Ovary (tissue), 9 donors: ENCODE measurements around the gene DOLK. TPM values are rescaled to one million over a fixed set of nuclear protein-coding genes. Genes with fewer than 3 reads are reported as not detected.
A peak's percentile ranks its signal among the peaks of the same experiment; 100 is the strongest.

Experiments used
- DNase-seq, 5 donors: peaks; one replicate each; pipeline ENCODE4 v3.0.0-alpha.2; 2019 to 2020
- H3K27ac ChIP-seq, 2 donors: fragments of 200-600 bp; one replicate each; pipeline versions ENCODE4 v1.5.1 to v1.8.0; 2019 to 2022
- H3K27me3 ChIP-seq: fragments of 200-600 bp; one replicate; pipeline ENCODE4 v1.8.0; 2022
- H3K36me3 ChIP-seq: fragments of 200-600 bp; sonication (generic); one replicate; pipeline ENCODE4 v1.5.1; 2019
- H3K4me1 ChIP-seq: one replicate; pipeline ENCODE4 v1.8.1; 2013; ENCODE audit warnings: mild to moderate bottlenecking, moderate library complexity; ENCODE audit not compliant: insufficient read depth
- H3K4me3 ChIP-seq: fragments of 200-600 bp; sonication (generic); one replicate; pipeline ENCODE4 v1.5.1; 2017
- H3K9me3 ChIP-seq, 2 donors: fragments of 200-600 bp in 1 of 2; sonication (generic) in 1 of 2; one replicate each; pipeline versions ENCODE4 v1.5.1 to v1.8.1; 2013 to 2019; ENCODE audit warnings: mild to moderate bottlenecking in 1 of 2, moderate library complexity in 1 of 2
- CTCF ChIP-seq, 3 donors: fragments of 450-650 bp in 2 of 3; fragments of 200-600 bp in 1 of 3; IDR thresholded peaks; one replicate each; pipeline versions ENCODE4 v1.5.1 to v1.8.0; 2016 to 2022; ENCODE audit warnings: antibody characterized with exemption in 3 of 3, mild to moderate bottlenecking in 1 of 3
- EP300 ChIP-seq: sonication (generic); formaldehyde crosslinking; IDR thresholded peaks from one replicate; pipeline ENCODE4 v1.6.1; 2017; ENCODE audit warnings: antibody characterized with exemption
- POLR2A ChIP-seq: fragments of 450-650 bp; IDR thresholded peaks from one replicate; pipeline ENCODE4 v1.6.1; 2017; ENCODE audit warnings: antibody characterized with exemption, mild to moderate bottlenecking, moderate library complexity
- WGBS, 3 donors: extraction: QIAGEN DNeasy Blood & Tissue Kit in 1 of 3; methylation state at CpG; one replicate each; pipeline versions ENCODE4 v1.1.5 to v1.1.7; 2013 to 2017; 5-methylcytosine and 5-hydroxymethylcytosine counted together
- intact Hi-C, 4 donors: fragments of 100-400 bp; cut with DNase I; formaldehyde crosslinking; loops; one replicate each; pipeline versions ENCODE4 v1.11.0 to v1.15.1; 2022 to 2023
- polyA plus RNA-seq, 2 donors: library from polyadenylated mRNA; stranded (reverse); fragments of 200-250 nt in 1 of 2; fragments of 350-450 nt in 1 of 2; fragmentation: Illumina TruSeq in 1 of 2; extraction: RNeasy Lipid Tissue Mini Kit (QIAGEN cat#74804) in 1 of 2; gene quantifications; one replicate each; pipeline ENCODE4 v1.2.3, GENCODE V29; 2013 to 2014
- total RNA-seq, 7 donors: library from RNA; depleted of rRNA in 2 of 7; stranded (reverse); fragments of >200 nt in 2 of 7; fragmentation: NEBNext Ultra II Directional in 3 of 7; extraction: Animal tissue kit (Norgen Biotek cat#: 25700) in 3 of 7; gene quantifications; one replicate each; pipeline versions ENCODE4 v1.1.0 to v1.2.4, GENCODE V29; 2016 to 2023
- donor health status: DM: no; HTN: no; CAD: no; lungs with moderate emphysema.
- donor health status: DM: no; HTN: no; CAD: no.
- donor health status: Bipolar disorder and iron deficiency.
- donor health status: DM: yes; HTN: yes; CAD: no.
- donor health status: DM: no; HTN: no; CAD: no.
- donor health status: DM: yes; HTN: yes; CAD: no.

Gene DOLK
- total and polyA plus RNA-seq, 9 donors: 6.1 to 14.9 (median 12.0) TPM

DNA sequence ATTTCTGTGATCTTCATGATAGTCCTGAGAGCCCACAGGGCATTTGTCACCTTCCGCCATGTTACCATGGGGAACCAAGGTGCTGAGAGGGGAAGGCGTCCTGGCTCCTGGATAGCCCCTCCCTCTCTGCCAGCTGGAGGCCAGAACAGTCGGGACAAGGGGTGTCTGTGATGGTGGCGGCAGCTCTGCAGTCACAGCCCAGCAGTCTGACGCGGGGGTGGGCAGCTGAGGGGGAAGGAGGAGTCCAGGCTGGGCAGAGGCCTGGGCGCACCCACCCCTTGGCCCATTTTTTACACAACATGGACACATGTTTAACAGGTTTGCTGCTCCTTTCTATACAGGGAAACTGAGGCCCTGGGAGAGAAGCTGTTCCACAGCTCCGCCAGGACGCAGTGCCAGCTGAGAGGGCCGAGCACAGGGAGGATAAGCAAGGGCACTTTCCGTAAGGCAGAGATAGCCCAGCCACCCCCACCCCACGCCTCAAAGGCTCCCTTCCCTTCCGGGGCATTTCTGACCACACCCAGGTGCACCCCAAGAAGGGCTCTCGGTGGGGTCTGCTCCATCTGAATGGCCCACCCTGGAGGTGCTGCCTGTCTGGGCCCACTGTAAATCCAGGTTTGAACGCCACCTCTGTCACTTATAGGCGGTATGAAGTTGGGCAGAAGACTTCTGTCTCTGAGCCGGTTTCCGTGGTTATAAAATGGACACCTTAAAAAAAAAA, 48.4 kb downstream of the DOLK start:
- Histone ChIP-seq H3K36me3 (no peaks in the 10 kb centered on the region), H3K4me1 (no peaks in the 10 kb centered on the region)
- intact Hi-C loops: no loop called here

DNA sequence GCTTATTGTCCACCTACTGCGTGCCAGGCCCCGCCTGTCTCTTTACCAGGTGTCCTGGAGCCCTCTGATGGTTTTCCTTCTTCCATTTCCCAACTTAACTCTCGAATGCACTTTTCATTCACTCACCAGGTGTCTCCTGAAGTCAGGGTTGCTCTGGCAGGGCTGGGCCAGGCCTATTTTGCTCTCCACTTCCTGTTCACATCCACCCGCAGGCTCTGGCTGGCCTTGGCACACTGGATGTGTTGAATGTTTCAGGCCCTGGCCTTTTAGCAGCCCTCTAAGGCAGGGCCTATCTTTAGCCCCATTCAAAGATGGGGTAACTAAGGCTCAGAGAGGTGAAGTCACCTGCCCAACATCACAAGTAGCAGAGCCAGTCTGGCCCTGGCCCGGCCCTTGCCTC, 49.0 kb downstream of the DOLK start:
- H3K9me3 ChIP-seq: no peaks in the 10 kb centered on the region
- no peaks in the 10 kb centered on the region for H3K27me3 ChIP-seq
- intact Hi-C loops: no loop called here
- WGBS, 3 donors: 78 to 87% (median 86%) methylated on average over 5 of the region's 5 CpGs
- DNase-seq: no peak
- H3K4me1 ChIP-seq: no peaks in the 10 kb centered on the region
- no peak overlapping the region for H3K27ac ChIP-seq
- no peak for TF ChIP-seq EP300
- no peak for TF ChIP-seq POLR2A
- no peak for TF ChIP-seq CTCF (IDR thresholded peaks at IDR 0.05)
- H3K4me3 ChIP-seq: no peak overlapping the region
- no peaks in the 10 kb centered on the region for H3K36me3 ChIP-seq

More for the DNA sequence above, 48.4 kb downstream of the DOLK start:
- DNase-seq: no peak
- Histone ChIP-seq H3K9me3 (no peaks in the 10 kb centered on the region), H3K27me3 (no peaks in the 10 kb centered on the region), H3K27ac (no peak overlapping the region), H3K4me3 (no peak overlapping the region)
- TF ChIP-seq POLR2A (no peak), EP300 (no peak), CTCF (IDR thresholded peaks at IDR 0.05) (no peak)
- 86 to 88% (median 88%) methylated on average over 16 to 18 of the region's 18 CpGs for WGBS, 3 donors

DNA sequence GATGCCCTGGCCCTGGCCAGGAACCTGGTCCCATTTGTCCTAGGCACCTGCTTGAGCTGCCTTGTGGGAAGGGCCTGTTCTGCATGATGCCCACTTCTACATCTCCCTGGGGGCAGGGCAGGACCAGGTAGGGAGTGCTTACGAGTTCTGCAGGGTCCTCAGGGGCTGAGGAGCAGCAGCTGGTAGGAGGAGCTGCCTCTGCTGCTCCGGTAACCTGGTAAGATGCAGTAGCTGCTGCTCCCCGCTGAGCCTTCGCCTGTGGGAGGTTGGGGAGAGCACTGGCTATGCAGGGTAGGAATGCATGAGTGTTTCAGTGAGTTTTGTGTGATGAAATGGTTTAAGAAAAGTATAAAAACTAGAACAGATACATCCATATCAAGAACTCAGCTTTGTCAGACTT, 51.8 kb downstream of the DOLK start:
- DNase-seq: no peak
- intact Hi-C loops: no loop called here
- WGBS, 3 donors: 16 to 29% (median 19%) methylated on average over 4 of the region's 4 CpGs
- H3K9me3 ChIP-seq: no peaks in the 10 kb centered on the region
- H3K4me1 ChIP-seq: peaks cover 9% of the 10 kb centered on the region
- peak overlapping the region in 1 of 2 donors; percentile 44 for H3K27ac ChIP-seq
- no peaks in the 10 kb centered on the region for H3K27me3 ChIP-seq
- TF ChIP-seq EP300 (no peak), CTCF (IDR thresholded peaks at IDR 0.05) (no peak), POLR2A (no peak)
- H3K4me3 ChIP-seq: no peak overlapping the region
- H3K36me3 ChIP-seq: no peaks in the 10 kb centered on the region

Other genes starting within 250 kb of the DOLK start
- gene PKN3, start 245.1 kb downstream of the DOLK start, total RNA-seq: 1 to 10 TPM; 1.4 to 7.6 (median 4.2) TPM
- 1 to 10 TPM; 1.3 to 4.6 TPM for gene PKN3, start 245.1 kb downstream of the DOLK start, polyA plus RNA-seq
- 10 to 100 TPM in 2 of 7 donors, 1 to 10 TPM in 5; 5.7 to 27.1 (median 7.0) TPM for gene ZDHHC12, start 223.5 kb downstream of the DOLK start, total RNA-seq
- 10 to 100 TPM in 1 of 2 donors, under 1 TPM in 1; 0.30 to 12.5 TPM for gene ZDHHC12, start 223.5 kb downstream of the DOLK start, polyA plus RNA-seq
- 10 to 100 TPM; 31.2 to 46.1 (median 34.2) TPM for gene ZER1, start 175.7 kb downstream of the DOLK start, total RNA-seq
- 10 to 100 TPM; 16.3 to 31.0 TPM for gene ZER1, start 175.7 kb downstream of the DOLK start, polyA plus RNA-seq
- 10 to 100 TPM; 10.7 to 31.1 (median 26.3) TPM for gene TBC1D13, start 160.3 kb downstream of the DOLK start, total RNA-seq
- 10 to 100 TPM; 15.2 to 32.2 TPM for gene TBC1D13, start 160.3 kb downstream of the DOLK start, polyA plus RNA-seq
- gene ENDOG, start 129.1 kb downstream of the DOLK start, total RNA-seq: 10 to 100 TPM; 14.6 to 23.7 (median 20.3) TPM
- gene ENDOG, start 129.1 kb downstream of the DOLK start, polyA plus RNA-seq: 10 to 100 TPM in 1 of 2 donors, 1 to 10 TPM in 1; 3.6 to 13.7 TPM
- 10 to 100 TPM; 10.7 to 47.9 (median 26.5) TPM for gene SPOUT1, start 117.8 kb downstream of the DOLK start, total RNA-seq
- 10 to 100 TPM in 1 of 2 donors, 1 to 10 TPM in 1; 6.3 to 18.5 TPM for gene SPOUT1, start 117.8 kb downstream of the DOLK start, polyA plus RNA-seq
- 10 to 100 TPM in 1 of 7 donors, 1 to 10 TPM in 6; 4.6 to 10.2 (median 6.1) TPM for gene KYAT1, start 65.7 kb downstream of the DOLK start, total RNA-seq
- 1 to 10 TPM; 4.2 to 5.8 TPM for gene KYAT1, start 65.7 kb downstream of the DOLK start, polyA plus RNA-seq
- 10 to 100 TPM; 18.1 to 39.7 (median 26.4) TPM for gene LRRC8A, start 65.5 kb downstream of the DOLK start, total RNA-seq
- 10 to 100 TPM; 21.2 to 28.5 TPM for gene LRRC8A, start 65.5 kb downstream of the DOLK start, polyA plus RNA-seq
- 10 to 100 TPM; 24.8 to 63.9 (median 43.1) TPM for gene PHYHD1, start 26.6 kb downstream of the DOLK start, total RNA-seq
- gene PHYHD1, start 26.6 kb downstream of the DOLK start, polyA plus RNA-seq: 10 to 100 TPM; 41.1 to 50.4 TPM
- gene NUP188, start 96 bp upstream of the DOLK start, total RNA-seq: 10 to 100 TPM; 12.5 to 43.8 (median 30.7) TPM
- 10 to 100 TPM; 10.6 to 25.1 TPM for gene NUP188, start 96 bp upstream of the DOLK start, polyA plus RNA-seq
- 100 to 1,000 TPM in 2 of 7 donors, 10 to 100 TPM in 5; 57.8 to 105 (median 88.8) TPM for gene SH3GLB2, start 80.7 kb upstream of the DOLK start, total RNA-seq
- gene SH3GLB2, start 80.7 kb upstream of the DOLK start, polyA plus RNA-seq: 100 to 1,000 TPM in 1 of 2 donors, 10 to 100 TPM in 1; 11.8 to 112 TPM
- 10 to 100 TPM; 18.7 to 36.5 (median 25.5) TPM for gene MIGA2, start 89.0 kb upstream of the DOLK start, total RNA-seq
- 10 to 100 TPM in 1 of 2 donors, 1 to 10 TPM in 1; 2.5 to 21.7 TPM for gene MIGA2, start 89.0 kb upstream of the DOLK start, polyA plus RNA-seq
- gene DOLPP1, start 133.5 kb upstream of the DOLK start, total RNA-seq: 10 to 100 TPM in 3 of 7 donors, 1 to 10 TPM in 4; 3.3 to 16.2 (median 9.4) TPM
- gene DOLPP1, start 133.5 kb upstream of the DOLK start, polyA plus RNA-seq: 1 to 10 TPM; 6.8 to 8.6 TPM
- 10 to 100 TPM; 23.0 to 42.7 (median 39.1) TPM for gene CRAT, start 163.2 kb upstream of the DOLK start, total RNA-seq
- gene CRAT, start 163.2 kb upstream of the DOLK start, polyA plus RNA-seq: 10 to 100 TPM; 28.7 to 29.9 TPM
- gene PTPA, start 163.8 kb upstream of the DOLK start, total RNA-seq: 100 to 1,000 TPM in 3 of 7 donors, 10 to 100 TPM in 4; 32.1 to 107 (median 89.2) TPM
- 10 to 100 TPM; 62.9 to 97.8 TPM for gene PTPA, start 163.8 kb upstream of the DOLK start, polyA plus RNA-seq
- gene IER5L, start 230.7 kb upstream of the DOLK start, total RNA-seq: 10 to 100 TPM; 15.4 to 74.3 (median 45.0) TPM
- gene IER5L, start 230.7 kb upstream of the DOLK start, polyA plus RNA-seq: 10 to 100 TPM in 1 of 2 donors, 1 to 10 TPM in 1; 2.5 to 14.9 TPM